ENCODE measurements around the gene EPS8L1. TPM values are rescaled to one million over a fixed set of nuclear protein-coding genes. Genes with fewer than 3 reads are reported as not detected.

The EPS8L1 gene
- polyA plus RNA-seq, 1 donor from 2014 or later: 25.5 TPM

DNA sequence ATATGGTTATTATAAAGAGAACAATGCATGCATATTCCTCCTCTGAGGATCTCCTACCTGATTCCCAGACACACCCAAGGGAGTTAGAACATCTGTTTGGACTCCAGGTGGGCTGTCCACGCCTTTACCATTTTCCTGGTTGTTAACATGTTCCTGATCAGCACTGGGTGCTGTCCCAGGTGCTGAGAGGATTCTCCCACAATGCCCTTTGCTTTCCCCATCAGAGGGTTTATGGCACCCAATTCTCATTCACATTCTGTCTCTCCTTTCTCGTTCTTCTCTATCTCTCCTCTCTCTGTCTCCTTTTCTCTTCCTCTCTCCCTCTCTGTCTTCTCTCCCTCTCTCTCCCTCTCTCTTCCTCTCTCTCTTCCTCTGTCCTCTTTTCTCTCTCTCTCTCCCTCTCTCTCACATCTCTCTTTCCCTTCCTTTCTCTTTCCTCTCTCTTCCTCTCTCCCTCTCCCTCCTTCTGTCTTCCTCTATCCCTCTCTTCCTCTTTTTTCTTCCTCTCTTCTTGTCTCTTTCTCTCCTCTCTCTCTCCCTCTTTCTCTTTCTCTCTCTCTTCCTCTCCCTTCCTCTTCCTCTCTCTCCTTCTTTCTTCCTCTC is 9.5 kb upstream of the EPS8L1 start:
- H3K36me3 ChIP-seq (ENCODE audit: insufficient read depth, low read length): no peaks in the 10 kb centered on the region
- H4K20me1 ChIP-seq (ENCODE audit: insufficient read depth): no peaks in the 10 kb centered on the region
- no peak overlapping the region for H3K9ac ChIP-seq (ENCODE audit: low read length)
- no peak overlapping the region for H3K4me3 ChIP-seq (ENCODE audit: low read length)
- no peak overlapping the region for H3K27ac ChIP-seq (ENCODE audit: low read length)
- H3K79me2 ChIP-seq (replicated peaks; ENCODE audit: insufficient read depth, low read length): no peaks in the 10 kb centered on the region
- H3K27me3 ChIP-seq (ENCODE audit: insufficient read depth, low read depth, low read length): peaks cover 54% of the 10 kb centered on the region
- H3K9me3 ChIP-seq (ENCODE audit: low read length): no peaks in the 10 kb centered on the region
- no peak overlapping the region for H3K4me2 ChIP-seq (ENCODE audit: low read length)
- H3F3A ChIP-seq (ENCODE audit: insufficient read depth, low read length, poor library complexity, severe bottlenecking): no peaks in the 10 kb centered on the region
- TF ChIP-seq, protein P1, sequence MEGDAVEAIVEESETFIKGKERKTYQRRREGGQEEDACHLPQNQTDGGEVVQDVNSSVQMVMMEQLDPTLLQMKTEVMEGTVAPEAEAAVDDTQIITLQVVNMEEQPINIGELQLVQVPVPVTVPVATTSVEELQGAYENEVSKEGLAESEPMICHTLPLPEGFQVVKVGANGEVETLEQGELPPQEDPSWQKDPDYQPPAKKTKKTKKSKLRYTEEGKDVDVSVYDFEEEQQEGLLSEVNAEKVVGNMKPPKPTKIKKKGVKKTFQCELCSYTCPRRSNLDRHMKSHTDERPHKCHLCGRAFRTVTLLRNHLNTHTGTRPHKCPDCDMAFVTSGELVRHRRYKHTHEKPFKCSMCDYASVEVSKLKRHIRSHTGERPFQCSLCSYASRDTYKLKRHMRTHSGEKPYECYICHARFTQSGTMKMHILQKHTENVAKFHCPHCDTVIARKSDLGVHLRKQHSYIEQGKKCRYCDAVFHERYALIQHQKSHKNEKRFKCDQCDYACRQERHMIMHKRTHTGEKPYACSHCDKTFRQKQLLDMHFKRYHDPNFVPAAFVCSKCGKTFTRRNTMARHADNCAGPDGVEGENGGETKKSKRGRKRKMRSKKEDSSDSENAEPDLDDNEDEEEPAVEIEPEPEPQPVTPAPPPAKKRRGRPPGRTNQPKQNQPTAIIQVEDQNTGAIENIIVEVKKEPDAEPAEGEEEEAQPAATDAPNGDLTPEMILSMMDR (IDR thresholded peaks at IDR 0.05; ENCODE audit: poor library complexity, severe bottlenecking): no peak
- TF ChIP-seq, protein P2, sequence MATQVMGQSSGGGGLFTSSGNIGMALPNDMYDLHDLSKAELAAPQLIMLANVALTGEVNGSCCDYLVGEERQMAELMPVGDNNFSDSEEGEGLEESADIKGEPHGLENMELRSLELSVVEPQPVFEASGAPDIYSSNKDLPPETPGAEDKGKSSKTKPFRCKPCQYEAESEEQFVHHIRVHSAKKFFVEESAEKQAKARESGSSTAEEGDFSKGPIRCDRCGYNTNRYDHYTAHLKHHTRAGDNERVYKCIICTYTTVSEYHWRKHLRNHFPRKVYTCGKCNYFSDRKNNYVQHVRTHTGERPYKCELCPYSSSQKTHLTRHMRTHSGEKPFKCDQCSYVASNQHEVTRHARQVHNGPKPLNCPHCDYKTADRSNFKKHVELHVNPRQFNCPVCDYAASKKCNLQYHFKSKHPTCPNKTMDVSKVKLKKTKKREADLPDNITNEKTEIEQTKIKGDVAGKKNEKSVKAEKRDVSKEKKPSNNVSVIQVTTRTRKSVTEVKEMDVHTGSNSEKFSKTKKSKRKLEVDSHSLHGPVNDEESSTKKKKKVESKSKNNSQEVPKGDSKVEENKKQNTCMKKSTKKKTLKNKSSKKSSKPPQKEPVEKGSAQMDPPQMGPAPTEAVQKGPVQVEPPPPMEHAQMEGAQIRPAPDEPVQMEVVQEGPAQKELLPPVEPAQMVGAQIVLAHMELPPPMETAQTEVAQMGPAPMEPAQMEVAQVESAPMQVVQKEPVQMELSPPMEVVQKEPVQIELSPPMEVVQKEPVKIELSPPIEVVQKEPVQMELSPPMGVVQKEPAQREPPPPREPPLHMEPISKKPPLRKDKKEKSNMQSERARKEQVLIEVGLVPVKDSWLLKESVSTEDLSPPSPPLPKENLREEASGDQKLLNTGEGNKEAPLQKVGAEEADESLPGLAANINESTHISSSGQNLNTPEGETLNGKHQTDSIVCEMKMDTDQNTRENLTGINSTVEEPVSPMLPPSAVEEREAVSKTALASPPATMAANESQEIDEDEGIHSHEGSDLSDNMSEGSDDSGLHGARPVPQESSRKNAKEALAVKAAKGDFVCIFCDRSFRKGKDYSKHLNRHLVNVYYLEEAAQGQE (IDR thresholded peaks at IDR 0.05; ENCODE audit: borderline replicate concordance): no peak
- no peak for TF ChIP-seq TAF1 (IDR thresholded peaks at IDR 0.05; ENCODE audit: low read depth)
- TF ChIP-seq EZH2 (IDR thresholded peaks at IDR 0.05; ENCODE audit: borderline replicate concordance, insufficient read depth, low read length, poor library complexity, severe bottlenecking): no peak
- TF ChIP-seq RAD21 (conservative IDR thresholded peaks at IDR 0.05): no peak
- no peak overlapping the region for H2AFZ ChIP-seq (ENCODE audit: low read depth, low read length)
- H3K9me2 ChIP-seq (ENCODE audit: insufficient read depth, low read length): no peaks in the 10 kb centered on the region

DNA sequence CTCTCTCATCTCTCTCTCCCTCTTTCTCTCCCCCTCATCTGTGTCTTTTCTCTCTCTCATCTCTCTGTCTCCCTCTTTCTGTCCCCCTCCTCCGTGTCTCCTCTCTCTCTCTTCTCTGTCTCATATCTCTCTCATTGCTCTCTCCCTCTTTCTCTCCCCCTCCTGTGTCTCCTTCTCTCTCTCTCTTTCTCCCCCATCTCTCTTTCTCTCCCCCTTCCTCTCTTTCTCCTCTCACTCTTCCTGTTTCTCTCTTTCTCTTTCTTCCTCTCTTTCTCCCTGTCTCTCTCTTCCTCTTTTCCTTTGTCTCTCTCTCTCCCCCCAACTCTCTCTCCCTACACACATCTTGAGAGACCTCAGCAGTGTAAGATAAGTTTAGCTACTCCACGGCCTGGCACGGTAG is 7.8 kb upstream of the EPS8L1 start:
- H3F3A ChIP-seq (ENCODE audit: insufficient read depth, low read length, poor library complexity, severe bottlenecking): no peaks in the 10 kb centered on the region

More for the DNA sequence above, 7.8 kb upstream of the EPS8L1 start:
- no peak overlapping the region for H2AFZ ChIP-seq (ENCODE audit: low read depth, low read length)
- H3K9me2 ChIP-seq (ENCODE audit: insufficient read depth, low read length): no peaks in the 10 kb centered on the region
- H4K20me1 ChIP-seq (ENCODE audit: insufficient read depth): no peaks in the 10 kb centered on the region
- TF ChIP-seq TAF1 (IDR thresholded peaks at IDR 0.05; ENCODE audit: low read depth): no peak
- no peak for TF ChIP-seq POLR2AphosphoS5 (IDR thresholded peaks at IDR 0.05)
- TF ChIP-seq EZH2 (IDR thresholded peaks at IDR 0.05; ENCODE audit: borderline replicate concordance, insufficient read depth, low read length, poor library complexity, severe bottlenecking): no peak
- TF ChIP-seq SMC3 (conservative IDR thresholded peaks at IDR 0.05; ENCODE audit: poor library complexity): no peak
- TF ChIP-seq, protein P1 (IDR thresholded peaks at IDR 0.05; ENCODE audit: poor library complexity, severe bottlenecking): no peak
- no peak for TF ChIP-seq MXI1 (conservative IDR thresholded peaks at IDR 0.05; ENCODE audit: poor library complexity, severe bottlenecking)
- no peak for TF ChIP-seq RAD21 (conservative IDR thresholded peaks at IDR 0.05)
- no peak for TF ChIP-seq EP300 (conservative IDR thresholded peaks at IDR 0.05; ENCODE audit: poor library complexity, severe bottlenecking)
- TF ChIP-seq, protein P2 (IDR thresholded peaks at IDR 0.05; ENCODE audit: borderline replicate concordance): no peak
- no peak overlapping the region for H3K4me3 ChIP-seq (ENCODE audit: low read length)
- peaks cover 55% of the 10 kb centered on the region for H3K27me3 ChIP-seq (ENCODE audit: insufficient read depth, low read depth, low read length)
- H3K9me3 ChIP-seq (ENCODE audit: low read length): no peaks in the 10 kb centered on the region
- no peak overlapping the region for H3K9ac ChIP-seq (ENCODE audit: low read length)
- no peaks in the 10 kb centered on the region for H3K79me2 ChIP-seq (replicated peaks; ENCODE audit: insufficient read depth, low read length)
- H3K4me2 ChIP-seq (ENCODE audit: low read length): no peak overlapping the region
- no peaks in the 10 kb centered on the region for H3K36me3 ChIP-seq (ENCODE audit: insufficient read depth, low read length)
- no peak overlapping the region for H3K27ac ChIP-seq (ENCODE audit: low read length)
